ENCODE results near the gene PAN3. TPM values are rescaled to one million over a fixed set of nuclear protein-coding genes. Genes with fewer than 3 reads are reported as not detected.

PAN3 gene
- total and polyA plus RNA-seq, 8 donors: 24.1 to 63.2 (median 55.2) TPM

DNA sequence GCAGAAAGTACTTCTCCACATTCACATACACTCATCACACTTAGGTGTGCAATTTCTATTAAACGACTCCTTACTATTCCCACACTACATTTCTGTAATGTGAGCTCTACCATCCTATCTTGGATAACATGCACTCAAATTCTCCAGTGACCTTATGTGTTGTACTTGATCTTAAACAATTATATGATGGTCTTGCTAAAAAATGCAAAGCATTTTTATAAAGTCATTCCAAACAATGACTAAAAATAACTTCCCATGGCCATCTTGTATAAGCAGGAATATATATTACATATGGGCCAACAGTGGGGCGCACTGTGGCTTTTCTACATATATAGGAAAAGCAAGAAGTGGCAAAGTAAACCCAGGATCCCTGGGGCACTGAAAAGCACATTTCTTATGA lies 201.1 kb downstream of the PAN3 start:
- no peaks in the 10 kb centered on the region for H3K9me3 ChIP-seq
- H3K36me3 ChIP-seq: no peaks in the 10 kb centered on the region
- H3K4me3 ChIP-seq: no peak overlapping the region
- TF ChIP-seq, protein P1, sequence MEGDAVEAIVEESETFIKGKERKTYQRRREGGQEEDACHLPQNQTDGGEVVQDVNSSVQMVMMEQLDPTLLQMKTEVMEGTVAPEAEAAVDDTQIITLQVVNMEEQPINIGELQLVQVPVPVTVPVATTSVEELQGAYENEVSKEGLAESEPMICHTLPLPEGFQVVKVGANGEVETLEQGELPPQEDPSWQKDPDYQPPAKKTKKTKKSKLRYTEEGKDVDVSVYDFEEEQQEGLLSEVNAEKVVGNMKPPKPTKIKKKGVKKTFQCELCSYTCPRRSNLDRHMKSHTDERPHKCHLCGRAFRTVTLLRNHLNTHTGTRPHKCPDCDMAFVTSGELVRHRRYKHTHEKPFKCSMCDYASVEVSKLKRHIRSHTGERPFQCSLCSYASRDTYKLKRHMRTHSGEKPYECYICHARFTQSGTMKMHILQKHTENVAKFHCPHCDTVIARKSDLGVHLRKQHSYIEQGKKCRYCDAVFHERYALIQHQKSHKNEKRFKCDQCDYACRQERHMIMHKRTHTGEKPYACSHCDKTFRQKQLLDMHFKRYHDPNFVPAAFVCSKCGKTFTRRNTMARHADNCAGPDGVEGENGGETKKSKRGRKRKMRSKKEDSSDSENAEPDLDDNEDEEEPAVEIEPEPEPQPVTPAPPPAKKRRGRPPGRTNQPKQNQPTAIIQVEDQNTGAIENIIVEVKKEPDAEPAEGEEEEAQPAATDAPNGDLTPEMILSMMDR (IDR thresholded peaks at IDR 0.05): no peak
- H3K27ac ChIP-seq: no peak overlapping the region
- H3K4me1 ChIP-seq: peaks cover 0 to 7% of the 10 kb centered on the region in 2 donors
- no peak for ATAC-seq
- peaks cover 0 to 24% of the 10 kb centered on the region in 2 donors for H3K27me3 ChIP-seq
- intact Hi-C loops (cut with DNase I): no loop called here
- DNase-seq: no peak

DNA sequence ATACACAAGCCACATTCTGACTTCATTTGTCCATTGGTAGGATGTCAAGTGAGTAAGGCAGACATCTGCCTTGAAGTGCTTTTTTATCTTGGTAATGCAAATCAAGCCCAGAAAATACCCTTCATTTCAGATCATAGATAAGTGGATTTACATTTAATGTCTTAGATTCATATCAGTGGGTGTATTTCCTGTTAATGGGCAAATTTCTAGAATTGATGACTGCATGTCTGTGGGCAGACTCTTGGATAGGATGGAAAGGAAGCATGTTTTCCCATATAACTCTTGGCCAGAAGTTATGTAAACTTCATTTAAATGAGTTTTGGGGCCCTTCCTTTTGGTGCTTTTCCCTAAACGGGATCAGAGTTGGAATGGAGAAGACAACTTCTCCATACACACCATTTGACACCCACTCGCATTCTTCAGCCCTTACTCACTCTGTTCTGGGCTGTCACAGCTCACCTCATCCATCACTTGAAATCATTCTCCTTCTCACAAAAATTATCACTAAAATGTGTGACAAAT lies 202.0 kb downstream of the PAN3 start:
- Histone ChIP-seq H3K36me3 (no peaks in the 10 kb centered on the region), H3K4me3 (no peak overlapping the region), H3K9me3 (no peaks in the 10 kb centered on the region), H3K27me3 (peaks cover 0 to 31% of the 10 kb centered on the region in 2 donors), H3K27ac (no peak overlapping the region), H3K4me1 (peaks cover 0 to 7% of the 10 kb centered on the region in 2 donors)
- DNase-seq (no peak), ATAC-seq (no peak)
- intact Hi-C loops (cut with DNase I): no loop called here
- TF ChIP-seq, protein P1 (IDR thresholded peaks at IDR 0.05): no peak

DNA sequence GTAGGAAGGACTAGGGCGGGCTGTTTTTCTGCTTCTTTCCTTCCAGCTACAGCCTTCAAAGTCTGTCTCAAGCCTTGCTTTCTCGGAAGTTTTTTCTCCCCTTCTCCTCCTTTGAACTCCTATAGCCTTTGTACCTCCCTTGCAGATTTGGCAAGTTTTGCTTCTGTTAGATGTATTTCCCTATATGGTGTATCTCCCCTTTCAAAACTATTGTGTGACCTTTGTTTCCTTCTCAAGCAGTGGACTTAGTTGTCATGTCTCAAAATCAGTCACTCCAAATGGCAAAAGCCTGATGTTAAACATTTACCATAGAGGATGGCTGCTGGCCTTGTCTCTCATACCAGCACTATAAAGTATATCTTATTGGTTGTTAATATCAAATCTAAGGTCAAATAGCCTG lies 203.9 kb downstream of the PAN3 start:
- H3K9me3 ChIP-seq: no peaks in the 10 kb centered on the region
- H3K4me3 ChIP-seq: no peak overlapping the region
- no peak for ATAC-seq
- H3K27ac ChIP-seq: no peak overlapping the region
- peaks cover 0 to 7% of the 10 kb centered on the region in 2 donors for H3K4me1 ChIP-seq
- TF ChIP-seq, protein P1 (IDR thresholded peaks at IDR 0.05): no peak
- no peak for DNase-seq
- intact Hi-C loops (cut with DNase I): no loop called here
- H3K36me3 ChIP-seq: no peaks in the 10 kb centered on the region
- H3K27me3 ChIP-seq: peaks cover 0 to 49% of the 10 kb centered on the region in 2 donors

DNA sequence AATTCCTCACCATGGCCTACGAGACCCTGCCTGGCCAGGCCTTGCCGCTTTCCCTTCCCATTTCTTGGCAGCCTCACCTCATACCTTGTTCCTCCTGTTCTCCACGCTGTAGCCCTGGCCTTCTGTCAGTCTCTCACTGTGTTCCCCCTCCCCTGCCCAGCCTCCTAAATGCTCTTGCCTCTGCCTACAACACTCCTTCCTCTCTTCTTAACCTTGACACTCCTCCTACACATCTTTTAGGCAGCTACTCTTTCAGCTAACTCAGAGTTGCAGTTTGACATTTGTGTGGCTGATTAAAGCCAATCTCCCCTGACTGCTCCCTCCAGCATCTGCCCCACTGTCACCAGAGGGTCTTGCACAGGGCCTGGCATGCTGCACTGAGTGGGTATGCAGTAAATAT lies 205.8 kb downstream of the PAN3 start:
- DNase-seq (no peak), ATAC-seq (no peak)
- intact Hi-C loops (cut with DNase I): no loop called here
- H3K4me3 ChIP-seq: no peak overlapping the region
- H3K36me3 ChIP-seq: no peaks in the 10 kb centered on the region
- H3K4me1 ChIP-seq: no peaks in the 10 kb centered on the region
- no peaks in the 10 kb centered on the region for H3K9me3 ChIP-seq
- peaks cover 0 to 52% of the 10 kb centered on the region in 2 donors for H3K27me3 ChIP-seq
- H3K27ac ChIP-seq: no peak overlapping the region
- TF ChIP-seq, protein P1 (IDR thresholded peaks at IDR 0.05): no peak

Other genes with a start within 250 kb of the PAN3 start
- gene PDX1, start 218.5 kb upstream of the PAN3 start, total RNA-seq: not detected
- not detected for gene PDX1, start 218.5 kb upstream of the PAN3 start, polyA plus RNA-seq (ENCODE audit: insufficient read length in 6 of 6)
- gene CDX2, start 169.2 kb upstream of the PAN3 start, total RNA-seq: not detected
- gene CDX2, start 169.2 kb upstream of the PAN3 start, polyA plus RNA-seq (ENCODE audit: insufficient read length in 6 of 6): not detected
- gene URAD, start 149.9 kb upstream of the PAN3 start, total RNA-seq: not detected
- not detected for gene URAD, start 149.9 kb upstream of the PAN3 start, polyA plus RNA-seq (ENCODE audit: insufficient read length in 6 of 6)
- 1 to 10 TPM in 1 of 2 donors, under 1 TPM in 1; 0.90 to 1.9 TPM for gene FLT3, start 38.0 kb upstream of the PAN3 start, total RNA-seq
- under 1 TPM; 0.21 to 0.56 (median 0.42) TPM for gene FLT3, start 38.0 kb upstream of the PAN3 start, polyA plus RNA-seq (ENCODE audit: insufficient read length in 6 of 6)